HepG2 (cell line): ENCODE measurements around the gene KIF3C.

Experiments used
- FIP1L1 ChIP-seq: fragments of 200-400 bp; formaldehyde crosslinking; IDR thresholded peaks from 2 replicates; pipeline ENCODE4 v1.6.1; 2018; ENCODE audit warnings: low read depth, mild to moderate bottlenecking, low read length, moderate library complexity, borderline replicate concordance; ENCODE audit not compliant: insufficient read depth
- GABPA ChIP-seq, 2 experiments: IDR thresholded peaks; 2 replicates each; pipeline ENCODE4 v1.6.1; 2011 to 2016; ENCODE audit warnings: low read depth in 2 of 2, low read length in 1 of 2, missing biosample characterization in 1 of 2, missing genetic modification characterization in 1 of 2
- POLR2AphosphoS5 ChIP-seq: IDR thresholded peaks from 2 replicates; pipeline ENCODE4 v1.6.1; 2012; ENCODE audit warnings: low read depth, low read length
- SMARCE1 ChIP-seq: fragments of 450-650 bp; IDR thresholded peaks from 2 replicates; pipeline ENCODE4 v1.6.1; 2017; ENCODE audit warnings: borderline replicate concordance
- XRCC5 ChIP-seq: fragments of 200-400 bp; formaldehyde crosslinking; optimal IDR thresholded peaks from 2 replicates; pipeline ENCODE3; 2017; ENCODE audit warnings: mild to moderate bottlenecking, low read length
- ZBTB8A ChIP-seq: sonication (generic); formaldehyde crosslinking; IDR thresholded peaks from 2 replicates; pipeline ENCODE4 v1.4.0; 2020; ENCODE audit warnings: mild to moderate bottlenecking, low read depth, missing genetic modification reagents, borderline replicate concordance
- ZNF354B ChIP-seq: sonication (generic); formaldehyde crosslinking; IDR thresholded peaks from 2 replicates; pipeline ENCODE4 v1.8.0; 2022; ENCODE audit warnings: mild to moderate bottlenecking, missing genetic modification reagents
- ZNF672 ChIP-seq: sonication (generic); formaldehyde crosslinking; IDR thresholded peaks from 2 replicates; pipeline ENCODE4 v1.8.1; 2022; ENCODE audit warnings: missing genetic modification reagents
- ZNF839 ChIP-seq: sonication (generic); formaldehyde crosslinking; IDR thresholded peaks from 2 replicates; pipeline ENCODE4 v1.4.0; 2020; ENCODE audit warnings: missing genetic modification reagents, mild to moderate bottlenecking, borderline replicate concordance
- ZSCAN20 ChIP-seq: sonication (generic); formaldehyde crosslinking; IDR thresholded peaks from 2 replicates; pipeline ENCODE4 v1.4.0; 2020; ENCODE audit warnings: missing genetic modification reagents, mild to moderate bottlenecking, borderline replicate concordance
- TF ChIP-seq, protein P1 (sequence below): sonication (generic); formaldehyde crosslinking; IDR thresholded peaks from 2 replicates; pipeline ENCODE4 v1.5.0; 2020; ENCODE audit warnings: mild to moderate bottlenecking, missing genetic modification reagents, moderate library complexity

DNA sequence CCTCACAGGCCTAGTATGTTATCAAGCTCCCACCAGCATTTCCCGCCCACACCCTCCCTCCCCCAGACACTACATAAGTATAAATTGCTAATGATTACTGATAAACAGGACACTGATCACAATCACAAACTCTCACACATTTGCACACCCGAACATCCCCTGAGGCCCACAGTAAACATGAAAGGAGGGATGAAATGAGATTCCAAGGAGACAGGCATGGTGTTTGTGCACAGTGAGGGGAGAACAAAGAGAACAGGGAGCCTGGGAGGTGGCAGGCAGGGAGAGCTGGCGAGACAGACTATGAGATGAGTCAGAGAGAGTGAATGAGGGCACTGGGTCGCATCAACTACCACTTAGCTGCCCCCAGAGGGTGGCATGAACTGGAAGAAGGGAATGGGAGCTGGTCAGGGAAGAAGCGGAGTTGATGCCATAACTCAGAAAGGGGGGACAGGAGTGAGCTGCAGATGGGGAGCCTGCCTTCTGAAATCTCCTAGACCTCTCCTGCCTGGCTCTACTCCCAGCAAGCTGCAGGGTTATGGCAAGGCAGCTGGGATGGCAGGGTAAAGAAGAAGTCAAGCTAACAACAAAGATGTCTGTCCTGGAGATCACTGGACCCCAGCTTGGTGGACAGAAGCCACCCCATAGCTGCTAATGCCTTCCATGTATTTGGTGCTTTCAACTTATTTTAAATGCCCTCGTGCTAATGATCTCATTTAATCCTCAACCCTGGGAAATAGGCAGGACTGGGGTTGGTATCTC is 5.1 kb downstream of the KIF3C start:
- TF ChIP-seq ZNF839 (no peak), SMARCE1 (no peak), ZNF672 (CRISPR knock-in tag) (no peak), ZBTB8A (CRISPR knock-in tag) (no peak), FIP1L1 (no peak), XRCC5 (no peak), GABPA (IDR thresholded peaks at IDR 0.05; ENCODE audit: low read depth, low read length) (no peak), GABPA (CRISPR knock-in tag; IDR thresholded peaks at IDR 0.05; ENCODE audit: low read depth) (no peak), ZNF354B (CRISPR knock-in tag) (no peak), POLR2AphosphoS5 (no peak), ZSCAN20 (CRISPR knock-in tag) (no peak)
- TF ChIP-seq, protein P1, sequence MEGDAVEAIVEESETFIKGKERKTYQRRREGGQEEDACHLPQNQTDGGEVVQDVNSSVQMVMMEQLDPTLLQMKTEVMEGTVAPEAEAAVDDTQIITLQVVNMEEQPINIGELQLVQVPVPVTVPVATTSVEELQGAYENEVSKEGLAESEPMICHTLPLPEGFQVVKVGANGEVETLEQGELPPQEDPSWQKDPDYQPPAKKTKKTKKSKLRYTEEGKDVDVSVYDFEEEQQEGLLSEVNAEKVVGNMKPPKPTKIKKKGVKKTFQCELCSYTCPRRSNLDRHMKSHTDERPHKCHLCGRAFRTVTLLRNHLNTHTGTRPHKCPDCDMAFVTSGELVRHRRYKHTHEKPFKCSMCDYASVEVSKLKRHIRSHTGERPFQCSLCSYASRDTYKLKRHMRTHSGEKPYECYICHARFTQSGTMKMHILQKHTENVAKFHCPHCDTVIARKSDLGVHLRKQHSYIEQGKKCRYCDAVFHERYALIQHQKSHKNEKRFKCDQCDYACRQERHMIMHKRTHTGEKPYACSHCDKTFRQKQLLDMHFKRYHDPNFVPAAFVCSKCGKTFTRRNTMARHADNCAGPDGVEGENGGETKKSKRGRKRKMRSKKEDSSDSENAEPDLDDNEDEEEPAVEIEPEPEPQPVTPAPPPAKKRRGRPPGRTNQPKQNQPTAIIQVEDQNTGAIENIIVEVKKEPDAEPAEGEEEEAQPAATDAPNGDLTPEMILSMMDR, result no peak
